GM12878 (cell line): ENCODE measurements around the gene PLAGL1. TPM values are rescaled to one million over a fixed set of nuclear protein-coding genes. Genes with fewer than 3 reads are reported as not detected.

Experiments used
- ATF2 ChIP-seq: IDR thresholded peaks from 2 replicates; pipeline ENCODE4 v1.6.1; 2012; ENCODE audit warnings: low read length, inconsistent platforms
- BHLHE40 ChIP-seq, 2 experiments: fragments of 450-650 bp in 1 of 2; IDR thresholded peaks; 2 replicates each; pipeline ENCODE4 v1.6.1; 2011 to 2017; ENCODE audit warnings: low read depth in 2 of 2, borderline replicate concordance in 1 of 2, improper control_type of control experiment in 1 of 2, low read length in 1 of 2, mild to moderate bottlenecking in 1 of 2
- BRCA1 ChIP-seq: IDR thresholded peaks from 2 replicates; pipeline ENCODE4 v1.6.1; 2011; ENCODE audit warnings: low read depth, low read length, improper control_type of control experiment
- CBX3 ChIP-seq: fragments of 200-600 bp; sonication (generic); IDR thresholded peaks from 2 replicates; pipeline ENCODE4 v1.6.1; 2016; ENCODE audit warnings: low read depth, borderline replicate concordance
- EED ChIP-seq: sonication (generic); IDR thresholded peaks from 2 replicates; pipeline ENCODE4 v1.6.1; 2016; ENCODE audit warnings: antibody characterized with exemption, low read depth
- EP300 ChIP-seq, 2 experiments: fragments of 150-350 bp in 1 of 2; IDR thresholded peaks; 2 replicates each; pipeline ENCODE4 v1.6.1; 2011 to 2012; ENCODE audit warnings: low read depth in 2 of 2, low read length in 2 of 2, borderline replicate concordance in 1 of 2, improper control_type of control experiment in 1 of 2, inconsistent platforms in 1 of 2; ENCODE audit not compliant: control insufficient read depth in 1 of 2
- ETV6 ChIP-seq, 2 experiments: fragments of 450-650 bp in 1 of 2; IDR thresholded peaks in 1 of 2; conservative IDR thresholded peaks in 1 of 2; 2 replicates each; pipeline ENCODE4 v1.6.1; 2014; ENCODE audit warnings: antibody characterized with exemption in 1 of 2, borderline replicate concordance in 1 of 2, low read depth in 1 of 2, mild to moderate bottlenecking in 1 of 2, moderate library complexity in 1 of 2
- GABPA ChIP-seq: IDR thresholded peaks from 2 replicates; pipeline ENCODE4 v1.6.1; 2014; ENCODE audit warnings: antibody characterized with exemption, low read depth, mild to moderate bottlenecking, inconsistent platforms
- JUND ChIP-seq: IDR thresholded peaks from 2 replicates; pipeline ENCODE4 v1.6.1; 2012; ENCODE audit warnings: low read depth, mild to moderate bottlenecking, low read length, improper control_type of control experiment, moderate library complexity
- KLF5 ChIP-seq: fragments of 450-650 bp; IDR thresholded peaks from 2 replicates; pipeline ENCODE4 v1.6.1; 2014; ENCODE audit warnings: mild to moderate bottlenecking; ENCODE audit not compliant: partially characterized antibody
- MTA2 ChIP-seq: fragments of 450-650 bp; IDR thresholded peaks from 2 replicates; pipeline ENCODE4 v1.6.1; 2016; ENCODE audit warnings: low read depth, mild to moderate bottlenecking, moderate library complexity
- MTA3 ChIP-seq: IDR thresholded peaks from 2 replicates; pipeline ENCODE4 v1.6.1; 2012; ENCODE audit warnings: low read length, inconsistent platforms, borderline replicate concordance
- NR2C2 ChIP-seq: IDR thresholded peaks from 2 replicates; pipeline ENCODE4 v1.6.1; 2011; ENCODE audit warnings: borderline replicate concordance, low read depth; ENCODE audit not compliant: control insufficient read depth, insufficient read length
- NRF1 ChIP-seq: conservative IDR thresholded peaks from 2 replicates; pipeline ENCODE4 v1.6.1; 2011; ENCODE audit warnings: mild to moderate bottlenecking, low read depth, low read length, improper control_type of control experiment
- RBBP5 ChIP-seq: fragments of 200-600 bp; sonication (generic); conservative IDR thresholded peaks from 2 replicates; pipeline ENCODE4 v1.6.1; 2016
- REST ChIP-seq: IDR thresholded peaks from 2 replicates; pipeline ENCODE4 v1.6.1; 2012; ENCODE audit warnings: mild to moderate bottlenecking, low read depth, low read length
- SMAD1 ChIP-seq: fragments of 450-650 bp; IDR thresholded peaks from 2 replicates; pipeline ENCODE4 v1.6.1; 2018; ENCODE audit warnings: mild to moderate bottlenecking, low read depth; ENCODE audit not compliant: partially characterized antibody
- SMARCA5 ChIP-seq: fragments of 450-650 bp; IDR thresholded peaks from 2 replicates; pipeline ENCODE4 v1.6.1; 2017; ENCODE audit warnings: mild to moderate bottlenecking
- SMC3 ChIP-seq: IDR thresholded peaks from 2 replicates; pipeline ENCODE4 v1.6.1; 2011; ENCODE audit warnings: low read length, improper control_type of control experiment, borderline replicate concordance
- ZBED1 ChIP-seq: IDR thresholded peaks from 2 replicates; pipeline ENCODE4 v1.6.1; 2016; ENCODE audit warnings: borderline replicate concordance
- polyA plus RNA-seq, 11 experiments: library from polyadenylated mRNA; depleted of rRNA in 4 of 11; unstranded in 6 of 11; stranded (reverse) in 5 of 11; fragments of >200 nt; fragmentation: Nextera tagmentation in 4 of 11; fragmentation: Illumina TruSeq in 1 of 11; extraction: Ambion mirVana in 4 of 11; extraction: Trizol in 1 of 11; gene quantifications; 1 replicate in 1 of 11; 2 replicates in 10 of 11; pipeline versions ENCODE4 v1.2.1 to v1.2.3, GENCODE V29; 2011 to 2016; ENCODE audit warnings: inconsistent platforms in 2 of 11, missing spikeins in 2 of 11, low read depth in 1 of 11
- total RNA-seq, 4 experiments: library from RNA; depleted of rRNA in 3 of 4; stranded (reverse); fragments of >200 nt in 3 of 4; fragmentation: Illumina TruSeq in 1 of 4; extraction: Trizol in 1 of 4; gene quantifications; 2 replicates each; pipeline versions ENCODE4 v1.2.1 to v1.2.3, GENCODE V29; 2013 to 2021
- TF ChIP-seq, protein P1 (sequence below): fragments of 450-650 bp; IDR thresholded peaks from 2 replicates; pipeline ENCODE4 v1.6.1; 2016; ENCODE audit warnings: mild to moderate bottlenecking

PLAGL1 gene
- total and polyA plus RNA-seq, 10 of the 15 experiments (the other 5 are each of a cell fraction or from before 2014, with no cell fraction given): 2.6 to 19.1 (median 5.7) TPM

DNA sequence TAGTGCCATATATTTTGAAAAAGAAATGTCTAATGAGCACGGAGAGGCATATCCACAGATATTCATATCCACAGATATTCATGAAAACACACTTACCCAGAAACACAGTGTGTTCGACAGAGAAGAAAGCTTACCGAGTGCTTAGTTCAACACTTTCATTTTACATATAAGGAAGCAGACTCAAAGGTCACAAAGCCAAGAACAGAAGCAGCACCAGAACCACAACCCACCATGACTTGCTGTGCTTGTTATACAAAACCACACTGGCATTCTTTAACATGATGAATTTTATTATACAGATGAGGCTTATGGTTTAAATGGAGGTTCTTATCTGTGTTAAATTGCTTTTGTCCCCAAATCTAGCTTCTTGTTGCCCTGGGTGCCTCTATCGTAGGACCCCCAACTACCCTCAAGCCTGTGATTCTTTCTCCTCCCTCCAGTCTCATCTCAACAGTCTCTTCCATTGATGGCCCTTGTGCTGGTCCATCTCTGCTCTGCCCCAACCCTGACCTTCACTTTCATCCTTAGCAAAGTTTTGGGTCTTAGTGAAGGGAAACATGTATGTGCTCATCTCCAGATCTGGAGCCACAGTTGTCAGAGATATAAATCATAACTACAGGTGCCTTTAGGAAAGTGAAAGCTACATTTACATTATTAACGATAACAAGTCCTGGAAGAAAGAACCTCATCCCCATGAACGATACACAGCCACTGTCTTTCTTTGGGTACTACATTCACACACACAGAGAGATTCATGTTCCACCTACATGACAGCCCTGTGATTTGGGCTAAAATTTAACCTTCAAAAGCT is 47.3 kb upstream of the PLAGL1 start (continued):
- TF ChIP-seq REST (no peak), ETV6 (conservative IDR thresholded peaks at IDR 0.05 in 1 of 2, IDR thresholded peaks at IDR 0.05 in 1 of 2; ENCODE audit: borderline replicate concordance in 1 of 2, low read depth in 1 of 2) (no peak), CBX3 (no peak), NRF1 (no peak), MTA3 (no peak), JUND (no peak), MTA2 (peak; percentile 43), SMARCA5 (no peak), SMAD1 (peak; percentile 7), RBBP5 (no peak), BHLHE40 (IDR thresholded peaks at IDR 0.05; ENCODE audit: borderline replicate concordance in 1 of 2, low read depth in 2 of 2, low read length in 1 of 2) (no peak), BRCA1 (no peak), NR2C2 (no peak), KLF5 (no peak), ZBED1 (no peak), GABPA (no peak), EP300 (IDR thresholded peaks at IDR 0.05; ENCODE audit: borderline replicate concordance in 1 of 2, control insufficient read depth in 1 of 2, low read depth in 2 of 2, low read length in 2 of 2) (no peak), ATF2 (peak; percentile 25; the same call in 1 of the 2 replicates), EED (no peak), SMC3 (no peak)
- TF ChIP-seq, protein P1, sequence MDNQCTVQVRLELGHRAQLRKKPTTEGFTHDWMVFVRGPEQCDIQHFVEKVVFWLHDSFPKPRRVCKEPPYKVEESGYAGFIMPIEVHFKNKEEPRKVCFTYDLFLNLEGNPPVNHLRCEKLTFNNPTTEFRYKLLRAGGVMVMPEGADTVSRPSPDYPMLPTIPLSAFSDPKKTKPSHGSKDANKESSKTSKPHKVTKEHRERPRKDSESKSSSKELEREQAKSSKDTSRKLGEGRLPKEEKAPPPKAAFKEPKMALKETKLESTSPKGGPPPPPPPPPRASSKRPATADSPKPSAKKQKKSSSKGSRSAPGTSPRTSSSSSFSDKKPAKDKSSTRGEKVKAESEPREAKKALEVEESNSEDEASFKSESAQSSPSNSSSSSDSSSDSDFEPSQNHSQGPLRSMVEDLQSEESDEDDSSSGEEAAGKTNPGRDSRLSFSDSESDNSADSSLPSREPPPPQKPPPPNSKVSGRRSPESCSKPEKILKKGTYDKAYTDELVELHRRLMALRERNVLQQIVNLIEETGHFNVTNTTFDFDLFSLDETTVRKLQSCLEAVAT: no peak
